Measurements from ENCODE around the gene CSF1R. TPM values are rescaled to one million over a fixed set of nuclear protein-coding genes. Genes with fewer than 3 reads are reported as not detected.
A peak's percentile ranks its signal among the peaks of the same experiment; 100 is the strongest.
"Not testable (repeated sequence)": the region's sequence is repeated elsewhere in the genome, so short reads cannot be mapped to it uniquely, and the experiment has no call there.

CSF1R gene
- total RNA-seq, 1 donor from 2014 or later: not detected

DNA sequence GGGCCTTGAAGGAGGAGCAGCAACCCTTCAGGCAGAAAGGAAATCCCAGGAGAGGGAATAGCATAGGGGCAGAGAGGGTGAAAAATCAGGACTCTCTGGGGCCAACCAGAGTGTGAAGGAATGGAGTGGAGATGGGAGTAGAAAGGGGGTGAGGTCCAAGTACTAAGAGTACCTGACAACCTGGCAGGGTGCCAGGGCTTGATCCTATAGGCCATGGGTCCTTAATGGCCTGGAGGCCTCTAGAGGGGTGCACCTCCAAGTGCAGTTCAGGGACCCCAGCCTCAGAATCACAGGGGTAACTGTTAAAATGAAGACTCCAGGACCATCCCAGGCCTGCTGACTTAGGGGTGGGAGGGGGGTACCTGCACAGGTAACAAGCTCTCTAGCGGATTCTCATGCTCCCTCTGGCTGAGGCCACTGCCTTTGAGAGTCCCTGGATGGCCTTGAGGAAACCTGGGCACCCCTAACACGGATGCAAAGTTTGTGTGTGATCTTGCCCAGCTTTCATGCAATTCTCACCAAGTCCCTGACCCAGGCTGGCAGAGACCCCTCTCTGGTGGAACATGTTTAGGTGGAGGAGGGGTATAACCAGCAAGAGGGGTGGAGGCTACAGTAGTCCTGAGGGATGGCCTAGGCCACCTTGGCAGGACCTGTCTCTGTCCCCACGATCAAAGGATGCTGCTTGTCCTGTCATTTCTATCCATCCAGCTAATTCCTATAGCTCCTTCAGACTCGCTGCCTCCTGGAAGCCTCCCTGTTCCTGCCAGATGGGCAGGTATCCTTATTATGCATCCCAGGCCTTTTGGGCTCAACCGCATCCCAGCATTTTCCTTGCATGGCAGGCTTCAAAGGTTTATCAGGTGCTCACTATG is 17.6 kb upstream of the CSF1R start:
- no peak for DNase-seq

DNA sequence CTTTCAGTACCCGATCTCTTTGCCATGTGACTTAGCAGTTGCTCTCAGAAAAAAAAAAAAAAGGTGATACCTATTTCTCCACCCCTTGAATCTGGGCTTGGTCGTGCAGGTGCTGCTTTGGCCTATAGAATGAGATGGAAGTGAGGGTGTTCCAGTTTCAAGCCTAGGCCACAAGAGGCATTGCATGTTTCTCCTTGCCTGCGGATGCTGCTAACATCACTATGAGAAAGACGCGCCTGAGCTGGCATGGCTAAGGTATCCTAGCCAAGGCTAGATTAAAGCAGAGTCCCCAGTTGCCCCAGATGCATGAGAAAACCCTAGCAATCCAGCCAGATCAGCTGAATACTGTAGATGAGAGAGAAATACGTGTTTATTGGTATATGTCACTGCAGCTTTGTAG is 14.7 kb upstream of the CSF1R start:
- DNase-seq: no peak

DNA sequence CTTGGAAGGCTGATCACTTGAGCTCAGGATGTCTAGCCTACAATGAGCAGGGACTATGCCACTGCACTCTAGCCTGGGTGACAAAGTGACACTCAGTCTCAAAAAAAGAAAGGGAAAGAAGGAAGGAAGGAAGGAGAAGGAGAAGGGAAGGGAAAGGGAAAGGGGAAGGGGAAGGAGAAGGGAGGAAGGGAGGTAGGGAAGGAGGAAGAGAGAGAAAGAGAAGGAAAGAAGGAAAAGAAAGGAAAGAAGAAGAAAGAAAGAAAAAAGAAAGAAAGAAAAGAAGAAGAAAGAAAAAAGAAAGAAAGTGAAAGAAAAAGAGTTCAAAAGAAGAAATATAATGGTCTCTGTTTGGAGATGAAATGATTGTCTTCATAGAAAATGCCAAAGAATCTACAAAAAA is 10.8 kb upstream of the CSF1R start:
- no peak for DNase-seq

DNA sequence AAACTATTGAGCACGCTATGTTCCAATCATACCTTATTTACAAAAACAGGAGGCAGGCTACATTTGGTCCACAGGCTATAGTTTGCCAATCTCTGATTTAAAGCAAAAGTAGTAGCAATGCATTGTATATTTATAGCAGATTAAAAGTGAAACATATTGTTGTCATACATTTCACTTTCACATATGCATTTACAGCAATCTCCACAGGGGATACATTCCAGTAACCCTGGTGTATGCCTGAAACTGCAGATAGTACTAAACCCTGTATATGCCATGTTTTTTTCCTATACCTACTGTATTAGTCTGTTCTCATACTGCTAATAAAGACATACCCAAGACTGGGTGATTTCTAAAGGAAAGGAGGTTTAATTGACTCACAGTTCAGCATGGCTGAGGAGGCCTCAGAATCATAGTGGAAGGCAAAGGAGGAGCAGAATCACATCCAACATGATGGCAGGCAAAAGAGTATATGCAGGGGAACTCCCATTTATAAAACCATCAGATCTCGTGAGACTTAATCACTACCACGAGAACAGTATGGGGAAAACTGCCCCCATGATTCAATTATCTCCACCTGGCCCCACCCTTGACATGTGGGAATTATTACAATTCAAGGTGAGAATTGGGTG is 5.9 kb upstream of the CSF1R start:
- DNase-seq: no peak

DNA sequence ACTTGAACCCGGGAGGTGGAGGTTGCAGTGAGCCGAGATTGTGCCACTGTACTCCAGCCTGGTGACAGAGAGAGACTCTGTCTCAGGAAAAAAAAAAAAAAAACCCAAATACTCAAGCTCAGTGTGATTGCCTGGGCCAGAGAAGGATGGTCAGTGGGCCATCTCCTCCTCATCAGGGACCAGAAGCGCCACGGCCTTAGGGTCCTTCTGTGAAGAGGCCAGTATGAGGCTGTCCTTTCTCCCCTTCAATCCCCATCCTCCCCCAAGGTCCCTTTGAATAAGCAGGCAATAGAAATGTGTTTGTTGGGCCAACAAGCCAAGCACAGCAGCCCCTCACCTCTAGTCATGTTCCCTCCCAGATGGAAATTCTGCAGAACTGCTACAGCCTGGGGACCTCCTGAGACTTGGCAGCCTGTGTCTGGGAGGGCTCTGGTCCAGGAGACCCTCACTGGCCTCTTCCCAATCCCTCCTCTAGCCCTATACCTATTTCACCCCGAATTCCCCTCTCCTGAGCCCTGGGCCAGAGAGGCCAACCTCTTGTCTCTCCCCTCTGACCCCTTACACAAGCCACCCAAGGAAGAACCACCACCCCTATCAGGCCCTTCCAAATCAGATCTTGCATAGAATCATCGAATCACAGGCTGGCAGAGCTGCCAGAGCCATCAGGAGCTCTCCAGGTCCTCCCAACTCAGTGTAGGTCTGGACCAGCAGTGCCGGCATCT is 1.0 kb downstream of the CSF1R start:
- no peak for DNase-seq

DNA sequence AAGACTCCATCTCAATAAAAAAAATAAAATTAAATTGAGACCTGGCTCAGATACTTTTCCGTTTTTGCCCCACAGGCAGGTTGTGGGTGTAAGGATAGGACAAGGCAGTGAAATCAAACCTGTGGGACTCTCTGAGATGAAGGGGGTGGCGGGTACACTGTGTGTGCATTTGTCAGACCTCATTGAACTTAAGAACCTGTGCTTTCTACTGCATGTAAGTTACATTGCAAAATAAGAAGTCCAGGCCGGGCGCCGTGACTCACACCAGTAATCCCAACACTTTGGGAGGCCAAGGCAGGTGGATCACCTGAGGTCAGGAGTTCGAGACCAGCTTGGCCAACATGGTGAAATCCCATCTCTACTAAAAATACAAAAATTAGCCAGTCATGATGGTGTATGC is 1.6 kb downstream of the CSF1R start:
- not testable (repeated sequence) for DNase-seq

DNA sequence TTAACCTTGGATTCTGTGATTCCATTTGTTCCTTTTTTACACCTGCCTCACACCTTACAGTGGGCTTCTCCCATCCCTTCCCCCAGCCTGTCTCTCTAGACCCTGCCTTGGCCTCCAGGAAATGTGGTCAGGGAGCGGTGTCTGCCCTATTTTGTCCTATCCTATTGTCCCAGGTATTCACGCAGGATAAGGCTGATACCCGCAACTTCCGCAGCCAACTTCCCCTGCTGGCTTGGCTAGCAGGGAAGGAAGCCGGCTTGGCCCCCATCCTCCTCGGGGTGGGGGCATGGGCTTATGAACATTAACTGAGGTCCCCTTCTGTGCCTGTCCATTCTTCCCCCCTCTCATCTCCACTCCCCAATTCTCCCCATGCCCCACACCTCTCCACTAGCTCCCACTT is 3.5 kb downstream of the CSF1R start:
- peak; percentile 47 for DNase-seq

DNA sequence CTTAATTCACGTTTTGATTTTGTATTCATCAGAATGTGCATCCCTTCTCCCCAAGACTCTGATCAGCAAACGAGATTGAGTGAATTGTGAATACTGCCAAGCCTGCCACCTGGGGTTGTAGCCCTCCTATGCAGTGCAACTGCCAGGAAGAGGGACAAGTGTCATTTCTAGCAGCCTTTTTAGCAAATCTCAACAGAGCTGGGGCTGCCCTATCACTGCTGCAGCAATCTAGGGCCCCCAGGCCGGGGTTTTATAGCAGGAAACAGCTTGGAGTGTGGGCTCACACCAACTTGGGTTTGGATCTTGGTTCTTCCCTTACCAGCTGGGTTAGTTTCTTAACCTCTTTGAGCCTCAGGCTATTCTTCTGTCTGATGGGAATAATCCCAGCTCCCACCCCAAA is 4.0 kb downstream of the CSF1R start:
- DNase-seq: peak; percentile 19

DNA sequence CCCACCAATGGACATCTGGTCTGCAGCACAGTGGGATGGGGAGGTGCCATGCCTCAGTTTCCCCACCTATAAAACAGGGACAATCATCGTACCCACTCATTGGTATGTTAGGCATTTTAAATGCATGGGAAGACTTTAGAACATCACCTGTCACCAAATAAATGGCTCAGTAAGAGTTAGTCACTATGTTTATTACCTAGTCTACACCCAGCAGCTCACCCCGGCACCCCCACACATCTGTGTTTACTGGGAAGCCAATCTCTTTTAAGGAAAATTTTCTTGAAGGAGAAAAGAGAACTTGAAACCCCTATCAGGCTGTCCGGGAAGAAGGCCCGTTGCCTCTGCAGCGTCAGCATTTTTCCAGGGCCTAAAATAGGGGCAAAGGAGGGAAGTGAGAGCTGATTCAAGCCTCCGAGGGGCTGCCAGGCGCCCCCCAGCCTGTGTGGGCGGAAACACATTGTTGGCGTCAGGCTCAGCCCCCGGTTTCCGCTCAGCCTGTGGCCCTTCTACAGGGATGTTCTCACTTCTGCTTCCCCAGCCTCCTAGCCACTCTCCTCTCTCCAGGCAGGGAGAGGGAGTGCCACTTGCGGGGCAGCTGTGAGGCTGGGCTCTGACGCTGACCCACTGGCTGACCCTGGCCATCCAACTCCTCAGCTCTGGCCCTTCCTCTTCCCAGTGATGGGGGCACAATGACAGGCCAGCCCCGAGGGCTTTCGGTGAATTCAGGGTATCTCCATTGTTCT is 4.6 kb downstream of the CSF1R start:
- peak; percentile 64 for DNase-seq

DNA sequence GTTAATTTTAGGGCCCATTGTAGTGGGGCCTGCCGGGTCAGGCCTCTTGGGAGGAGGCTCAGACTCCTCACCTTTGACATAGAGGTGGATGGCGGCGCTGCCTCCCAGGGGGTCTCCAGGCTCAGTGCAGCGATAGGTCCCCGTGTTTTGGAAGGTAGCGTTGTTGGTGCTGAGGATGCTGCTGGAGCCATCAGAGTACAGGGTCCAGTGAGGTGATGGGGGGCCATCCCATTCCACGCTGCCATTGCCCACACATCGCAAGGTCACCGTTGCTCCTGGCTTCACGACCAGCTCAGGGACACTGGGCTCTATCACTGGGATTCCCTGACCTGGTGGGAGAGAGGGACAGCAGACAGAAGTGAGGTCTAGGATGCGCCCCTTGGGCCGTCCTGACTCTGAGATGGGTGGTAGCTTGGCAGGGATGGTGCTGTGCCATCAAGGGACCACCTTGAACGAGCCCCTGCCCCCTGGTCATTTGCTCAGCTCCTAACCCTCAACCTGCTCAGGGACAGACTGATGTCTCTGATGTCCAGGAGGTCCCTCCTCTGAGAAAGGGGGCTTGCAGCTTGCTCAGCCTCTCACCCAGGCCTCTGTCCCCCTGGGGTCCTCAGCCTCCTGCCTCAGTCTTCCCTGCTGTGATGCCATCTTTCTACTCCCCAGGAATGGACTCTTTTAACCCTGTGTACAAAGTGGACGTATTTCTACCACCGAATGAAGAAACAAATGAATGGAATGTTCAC is 5.5 kb downstream of the CSF1R start:
- no peak for DNase-seq

DNA sequence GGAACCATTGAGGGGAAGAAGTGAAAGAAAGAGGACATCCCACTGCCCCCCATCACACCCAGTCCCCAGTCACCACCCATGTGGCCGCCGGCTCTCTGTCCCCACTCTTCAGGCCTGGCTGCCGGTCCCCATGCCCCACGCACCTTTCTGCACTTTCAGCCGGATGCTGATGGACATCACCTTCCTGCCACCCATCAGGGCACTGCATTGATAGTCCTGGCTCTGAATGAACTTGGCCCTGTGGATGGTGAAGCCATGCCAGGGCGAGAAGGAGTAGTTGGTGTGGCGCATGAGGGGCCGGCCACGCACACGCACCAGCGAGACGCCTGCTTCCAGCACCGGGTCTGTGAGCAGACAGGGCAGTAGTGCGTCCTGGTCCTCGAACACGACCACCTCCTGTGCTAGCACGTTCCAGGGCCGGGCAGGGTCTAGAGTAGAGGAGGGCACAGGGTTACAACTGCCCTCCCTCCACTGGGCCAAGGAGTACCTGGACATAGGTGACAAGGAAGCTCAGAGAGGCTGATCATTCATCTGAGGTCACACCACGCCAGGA is 6.4 kb downstream of the CSF1R start:
- DNase-seq: no peak

DNA sequence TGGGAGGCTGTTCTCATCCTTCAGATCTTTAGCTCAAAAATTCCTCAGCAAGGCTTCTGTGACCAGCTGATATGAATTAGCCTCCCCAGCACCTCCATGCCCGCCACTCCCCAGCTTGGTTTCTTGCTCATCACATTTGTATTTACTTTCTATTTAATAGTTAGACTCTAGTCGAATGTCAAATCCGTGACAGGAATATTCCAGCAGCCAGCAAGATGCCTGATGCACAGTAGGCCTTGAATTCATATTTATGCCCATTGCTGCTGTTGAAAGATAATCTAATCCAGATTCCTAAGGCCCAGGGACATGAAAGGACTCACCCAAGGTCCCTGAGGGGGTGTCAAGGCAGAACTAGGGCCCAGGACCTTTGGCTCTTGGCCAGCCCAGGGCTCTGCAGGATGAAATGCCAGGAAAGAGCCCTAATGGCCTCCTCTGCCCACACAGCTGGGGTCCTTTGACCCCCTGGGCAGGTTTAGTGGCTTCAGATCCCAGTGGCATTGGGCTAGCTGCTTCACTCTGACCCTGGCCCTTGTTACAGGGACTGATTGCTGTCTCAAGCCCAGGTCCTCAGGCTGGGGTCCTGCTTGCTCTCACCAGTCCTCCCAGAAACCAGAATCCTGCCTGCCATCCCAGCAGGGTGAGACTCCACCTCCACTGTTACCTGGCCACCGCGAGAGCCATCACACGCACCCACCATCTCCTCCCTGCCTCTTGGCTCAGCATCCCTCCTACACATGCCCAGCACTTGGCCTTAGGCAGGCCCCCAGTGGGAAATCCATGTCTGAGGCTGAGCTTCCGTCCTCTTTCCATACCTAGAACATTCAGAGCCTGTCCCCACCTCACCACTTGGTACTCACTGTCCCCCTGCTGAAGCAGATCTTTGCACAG is 7.3 kb downstream of the CSF1R start:
- no peak for DNase-seq

DNA sequence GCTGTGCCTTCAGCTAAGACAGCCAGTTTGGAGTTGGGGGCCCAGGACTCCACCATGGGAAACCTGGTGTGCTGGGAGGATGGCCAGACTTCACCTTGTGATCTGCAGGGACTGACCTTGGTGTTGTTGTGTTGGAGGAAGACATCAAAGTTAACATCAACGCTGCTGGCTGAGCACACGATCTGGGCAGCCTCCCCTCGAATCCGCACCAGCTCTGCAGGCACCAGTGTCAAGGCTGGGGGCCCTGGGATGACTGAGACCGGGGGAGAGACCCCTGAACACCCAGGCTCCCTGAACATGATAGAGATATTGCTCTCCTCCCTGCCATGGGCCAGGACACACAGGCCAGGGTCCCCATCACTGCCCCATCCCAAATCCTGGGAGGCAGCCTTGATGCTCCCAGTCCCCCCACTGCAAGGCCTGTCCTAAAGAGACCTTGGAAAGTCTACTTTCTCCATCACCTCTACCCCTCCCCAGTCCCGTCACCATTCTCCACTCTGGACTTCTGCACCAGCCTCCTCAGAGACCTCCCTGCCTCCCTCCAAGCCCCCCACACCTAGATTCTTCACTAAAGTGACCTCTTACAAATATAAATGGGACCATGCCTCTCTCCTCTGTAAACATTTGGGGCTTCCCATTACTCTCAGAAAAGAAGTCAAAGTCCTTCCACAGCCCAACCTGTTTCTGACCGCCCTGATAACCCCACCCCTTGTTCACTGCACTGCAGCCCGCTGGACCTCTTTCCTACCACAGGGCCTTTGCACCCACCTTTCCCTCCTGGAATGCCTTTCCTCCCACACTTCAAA is 8.2 kb downstream of the CSF1R start:
- no peak for DNase-seq

DNA sequence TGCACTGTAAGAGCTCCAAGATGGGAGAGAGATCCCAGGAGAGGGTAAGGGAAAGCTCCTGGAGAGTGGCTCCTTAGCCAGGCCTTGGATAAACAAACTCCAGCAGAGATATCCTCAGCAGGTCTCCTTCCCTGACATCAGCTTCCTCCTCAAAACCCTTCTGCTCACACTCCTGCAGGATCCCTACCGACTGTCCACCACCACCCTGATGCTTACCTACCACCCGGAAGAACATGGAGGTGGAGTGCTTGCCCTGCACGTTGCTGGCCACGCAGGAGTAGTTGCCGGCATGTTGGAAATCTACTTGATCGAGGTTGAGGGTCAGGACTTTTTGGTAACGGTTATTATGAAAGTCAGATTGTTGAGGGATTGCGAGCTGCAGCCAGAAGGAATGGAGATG is 9.3 kb downstream of the CSF1R start:
- DNase-seq: no peak

DNA sequence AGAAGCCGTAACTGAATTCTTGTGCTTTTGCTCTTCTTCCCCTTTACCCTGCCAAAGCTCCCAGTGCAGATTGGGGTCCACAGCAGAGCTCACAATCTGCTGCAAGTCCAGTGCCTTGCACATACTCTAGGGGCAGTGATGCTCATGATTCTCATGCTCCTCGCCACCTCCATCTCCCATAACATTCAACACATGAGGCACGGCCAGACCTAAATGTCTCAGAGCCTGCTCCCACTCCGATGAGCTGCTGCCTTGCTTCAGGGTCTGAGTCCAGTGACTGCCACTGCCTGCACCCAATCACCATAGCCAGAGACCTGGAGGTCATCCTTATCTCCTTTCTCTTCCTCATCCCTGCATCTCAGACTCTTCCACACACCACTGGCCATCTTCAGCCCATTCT is 10.5 kb downstream of the CSF1R start:
- DNase-seq: no peak

DNA sequence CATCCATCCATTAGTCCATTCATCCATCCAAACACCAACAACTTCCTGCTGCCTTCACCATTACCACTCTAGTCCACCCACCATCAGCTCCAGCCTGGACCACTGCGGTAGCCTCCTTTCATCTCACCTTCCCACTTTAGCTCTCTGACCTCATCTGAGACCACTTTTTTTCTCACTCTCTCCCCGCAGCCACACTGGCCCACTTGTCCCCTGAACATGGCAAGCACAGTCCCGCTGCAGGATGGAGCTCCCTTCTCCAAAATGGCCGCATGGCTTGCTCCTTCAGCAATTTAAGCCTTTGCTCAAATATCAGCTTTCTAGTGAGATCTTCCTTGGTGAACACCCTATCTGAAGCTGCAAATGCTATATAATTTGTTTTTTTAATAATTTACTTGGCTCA is 11.1 kb downstream of the CSF1R start:
- no peak for DNase-seq

DNA sequence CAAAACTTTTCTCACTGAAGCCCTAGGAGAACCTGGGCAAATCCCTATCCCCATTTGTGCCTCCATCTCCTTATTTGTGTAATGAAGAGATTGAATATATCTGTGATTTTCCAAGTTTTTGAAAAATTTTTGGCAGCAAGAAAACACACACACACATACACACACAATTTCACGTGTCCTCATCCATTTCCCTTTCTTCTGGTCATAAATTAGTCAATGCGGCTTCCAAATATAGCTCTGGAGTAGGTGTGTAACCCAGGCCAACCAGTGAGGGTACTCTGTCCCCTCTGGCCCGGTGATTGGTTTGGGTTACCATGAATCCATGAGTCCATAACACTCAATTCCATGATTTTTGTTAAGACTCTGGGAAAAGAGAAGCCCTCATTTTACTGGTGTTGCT is 12.7 kb downstream of the CSF1R start:
- DNase-seq: no peak

DNA sequence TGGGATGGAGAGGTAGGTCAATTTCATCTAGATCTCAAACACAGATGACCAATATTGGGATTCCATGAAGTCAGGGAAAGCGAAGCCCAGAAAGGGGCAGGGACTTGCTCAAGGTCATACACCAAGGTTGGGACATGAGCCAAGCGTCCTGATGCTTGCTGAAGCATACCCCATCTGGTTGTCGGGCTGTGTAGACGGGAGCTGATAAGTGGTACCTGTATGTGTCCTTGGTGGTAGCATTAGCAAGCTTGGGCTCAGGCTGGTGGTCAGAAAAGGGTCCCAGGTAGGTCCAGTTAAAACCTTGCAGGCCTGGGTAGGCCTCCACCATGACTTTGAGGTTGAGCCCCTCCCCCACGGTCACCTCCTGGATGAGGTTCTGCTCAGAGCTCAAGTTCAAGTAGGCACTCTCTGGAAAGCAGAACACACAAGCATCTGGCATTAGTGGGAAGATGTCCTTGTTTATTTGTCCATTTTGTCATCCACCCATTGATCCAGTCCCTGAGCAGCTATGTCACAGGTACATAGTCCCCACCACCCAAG is 13.2 kb downstream of the CSF1R start:
- DNase-seq: no peak

DNA sequence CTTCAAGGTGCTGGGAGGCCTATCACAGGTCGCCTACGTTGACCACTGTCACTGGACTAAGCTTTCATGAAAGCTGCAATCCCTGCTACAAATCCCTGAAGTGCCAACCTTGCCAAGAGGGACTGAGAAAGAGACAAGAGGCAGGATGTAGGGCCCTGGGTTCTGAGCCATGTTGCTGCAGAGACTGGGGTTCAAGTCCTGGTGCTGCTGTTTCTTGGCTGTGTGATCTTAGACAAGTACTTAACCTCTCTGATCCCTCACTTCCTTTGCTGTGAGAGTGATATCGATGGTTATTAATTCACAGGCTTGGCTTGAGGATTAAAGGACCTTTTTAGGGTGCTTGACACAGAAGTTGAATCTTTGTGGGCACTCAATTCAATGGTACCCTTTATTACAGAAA is 15.5 kb downstream of the CSF1R start:
- no peak for DNase-seq

Data from dermis blood vessel endothelial cell (primary cell).